HG02885 (cell line): ENCODE data around the gene MRGPRG.

Experiments used
- ATAC-seq: cut with Tn5 transposase; IDR thresholded peaks from one replicate; pipeline ENCODE4 v1.9.1; 2021; ENCODE audit warnings: mild to moderate bottlenecking; ENCODE audit not compliant: unreplicated experiment, poor library complexity

MRGPRG gene

DNA sequence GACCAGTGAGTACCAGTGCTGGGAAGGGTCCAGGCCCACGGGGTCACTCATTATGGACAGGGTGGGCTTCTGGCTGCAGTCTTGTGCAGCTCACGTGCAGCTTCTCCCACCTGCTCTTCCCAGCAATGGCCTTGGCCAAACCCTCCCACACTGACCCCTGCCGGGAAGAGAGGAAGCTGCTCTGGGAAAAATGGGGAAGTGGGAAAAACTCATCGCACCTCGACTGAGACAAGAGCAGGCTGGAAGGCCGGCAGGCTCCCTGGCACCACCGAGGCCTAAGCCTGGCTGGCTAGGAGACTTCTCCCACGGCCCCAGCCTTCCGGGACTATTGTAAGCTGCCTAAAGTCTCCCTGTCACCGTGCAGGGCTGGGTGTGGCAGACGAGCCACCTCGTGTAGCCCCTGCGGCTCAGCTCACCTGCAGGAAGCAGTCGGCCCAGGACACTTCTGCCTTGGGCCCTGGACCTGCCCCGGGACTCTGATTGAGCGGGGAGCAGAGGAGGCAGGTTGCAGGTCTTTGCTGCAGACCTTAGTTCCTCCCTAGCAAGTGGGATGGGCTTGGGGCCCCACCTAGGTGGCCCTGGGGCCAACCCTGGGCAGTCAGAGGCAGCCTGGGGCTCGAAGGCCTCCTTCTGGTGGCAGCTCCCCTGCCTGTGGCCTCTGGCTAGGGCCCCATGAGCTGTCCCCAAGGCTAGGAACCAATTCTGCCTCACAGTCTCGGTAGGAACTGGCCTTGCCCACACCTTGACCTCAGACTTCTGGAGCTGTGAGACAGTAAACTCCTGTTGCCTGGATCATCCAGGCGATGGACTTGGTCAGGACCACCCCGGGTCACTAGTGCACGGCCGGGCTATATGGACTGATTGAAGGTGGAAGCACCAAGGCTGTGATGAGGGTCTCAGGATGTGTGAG, 23.1 kb downstream of the MRGPRG start:
- ATAC-seq: no peak

DNA sequence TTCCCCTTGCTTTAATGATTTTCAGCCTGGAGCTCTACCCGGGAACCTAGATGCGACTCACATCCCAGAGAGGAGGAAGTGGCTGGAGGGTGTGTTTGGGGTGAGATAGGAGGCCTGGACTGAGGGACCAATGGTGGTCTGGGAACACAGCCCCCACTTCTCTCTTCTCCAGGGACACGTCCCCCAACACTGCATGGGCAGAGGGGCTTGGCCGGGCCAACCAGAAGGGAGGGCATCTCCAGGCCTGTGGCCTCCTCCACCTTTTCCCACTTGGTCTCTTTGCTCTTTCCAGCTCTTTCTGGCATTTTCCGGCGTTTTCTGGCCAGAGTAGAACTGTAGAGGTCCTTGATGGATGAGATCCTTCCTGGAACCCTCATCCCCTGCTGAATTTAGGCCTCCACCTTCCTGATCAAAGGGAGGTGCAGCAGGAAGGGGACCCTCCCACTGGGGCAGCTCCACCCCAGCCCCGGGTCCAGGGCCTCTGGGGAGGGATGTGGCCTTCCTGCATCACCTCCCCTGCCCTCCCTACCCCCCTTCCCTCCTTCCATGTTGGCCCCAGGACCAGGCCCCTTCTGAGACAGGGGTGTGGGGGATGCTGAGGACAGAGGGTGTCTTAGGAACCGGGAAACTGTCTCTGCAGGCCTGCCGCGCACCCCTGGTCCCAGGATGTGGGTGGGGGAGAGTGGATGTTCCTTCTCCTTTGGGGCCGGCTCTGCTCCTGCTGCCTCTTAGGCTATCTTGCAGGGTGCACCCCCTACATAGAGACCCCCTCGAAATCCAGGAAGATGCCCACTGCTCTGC, 24.4 kb downstream of the MRGPRG start:
- no peak for ATAC-seq

DNA sequence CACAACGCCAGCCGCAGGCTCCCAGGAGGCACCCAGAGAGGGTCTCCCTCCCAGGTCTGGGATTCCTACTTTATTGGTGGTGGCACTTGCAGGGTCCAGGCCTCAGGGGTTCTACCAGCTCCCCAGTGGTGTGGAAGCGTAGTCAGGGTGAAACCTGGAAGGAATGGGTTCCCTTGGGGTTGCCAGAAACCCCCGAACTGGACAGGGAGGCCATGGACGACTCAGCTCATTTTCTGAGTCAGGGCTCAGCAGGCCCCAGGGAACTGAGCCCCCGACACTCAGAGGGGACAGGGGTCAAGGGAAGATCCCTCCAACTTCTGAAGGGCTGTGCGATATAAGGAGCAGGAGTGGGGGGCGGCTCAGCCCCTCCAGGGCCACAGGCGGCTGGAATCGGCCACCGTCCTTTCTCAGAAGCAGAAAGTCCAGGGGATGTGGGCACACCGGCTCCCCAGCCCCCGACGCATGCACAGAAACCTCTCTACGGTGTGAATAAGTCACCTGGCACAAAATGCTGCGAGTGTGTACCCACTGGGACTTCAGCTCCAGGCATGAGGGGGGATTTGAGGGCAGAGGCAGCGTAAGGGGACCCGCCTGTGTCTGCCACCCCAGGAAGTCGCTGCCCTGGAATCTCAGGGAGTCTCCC, 25.1 kb downstream of the MRGPRG start:
- ATAC-seq: no peak

DNA sequence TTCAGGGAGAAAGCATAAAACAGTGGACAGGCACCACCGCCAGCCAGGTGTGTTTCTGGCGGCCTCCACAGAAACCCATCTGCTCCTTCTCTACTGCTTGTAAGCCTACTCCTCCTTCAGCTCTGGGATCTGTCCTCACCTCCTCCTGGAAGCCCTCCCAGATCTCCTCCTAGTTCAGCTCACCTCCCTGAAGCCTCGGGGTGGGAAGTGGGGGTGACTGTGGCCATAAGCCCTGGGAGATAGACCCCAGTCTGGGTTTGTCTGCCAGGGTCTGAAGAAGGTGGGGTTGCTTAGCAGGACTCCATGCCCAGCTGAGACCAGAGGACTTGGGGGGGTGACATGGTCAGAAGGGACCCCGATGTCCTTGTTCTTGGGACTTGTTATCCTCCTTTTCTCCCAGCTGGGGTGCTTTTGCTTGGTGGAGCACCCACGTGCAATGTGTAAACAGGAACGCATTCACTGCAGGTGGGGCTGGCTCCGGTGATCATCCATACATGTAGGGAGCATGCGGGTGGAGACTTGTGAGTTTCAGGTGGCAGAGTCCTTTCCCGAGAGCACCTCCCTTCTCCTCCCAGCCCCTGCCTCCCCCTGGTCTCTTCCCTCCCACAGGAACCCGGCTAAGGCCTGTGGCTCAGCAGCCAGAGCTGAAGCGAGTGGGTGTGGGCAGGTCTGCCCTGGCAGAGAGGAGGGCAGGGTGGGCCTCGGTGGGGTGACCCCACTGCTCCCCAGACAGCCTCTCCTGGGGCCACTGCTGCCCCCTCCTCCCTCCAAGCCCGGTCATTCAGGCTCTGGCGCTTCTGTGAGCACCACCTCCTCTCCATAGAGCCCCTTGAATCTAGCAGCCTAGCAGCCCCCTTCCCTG, 25.9 kb downstream of the MRGPRG start:
- ATAC-seq: no peak

DNA sequence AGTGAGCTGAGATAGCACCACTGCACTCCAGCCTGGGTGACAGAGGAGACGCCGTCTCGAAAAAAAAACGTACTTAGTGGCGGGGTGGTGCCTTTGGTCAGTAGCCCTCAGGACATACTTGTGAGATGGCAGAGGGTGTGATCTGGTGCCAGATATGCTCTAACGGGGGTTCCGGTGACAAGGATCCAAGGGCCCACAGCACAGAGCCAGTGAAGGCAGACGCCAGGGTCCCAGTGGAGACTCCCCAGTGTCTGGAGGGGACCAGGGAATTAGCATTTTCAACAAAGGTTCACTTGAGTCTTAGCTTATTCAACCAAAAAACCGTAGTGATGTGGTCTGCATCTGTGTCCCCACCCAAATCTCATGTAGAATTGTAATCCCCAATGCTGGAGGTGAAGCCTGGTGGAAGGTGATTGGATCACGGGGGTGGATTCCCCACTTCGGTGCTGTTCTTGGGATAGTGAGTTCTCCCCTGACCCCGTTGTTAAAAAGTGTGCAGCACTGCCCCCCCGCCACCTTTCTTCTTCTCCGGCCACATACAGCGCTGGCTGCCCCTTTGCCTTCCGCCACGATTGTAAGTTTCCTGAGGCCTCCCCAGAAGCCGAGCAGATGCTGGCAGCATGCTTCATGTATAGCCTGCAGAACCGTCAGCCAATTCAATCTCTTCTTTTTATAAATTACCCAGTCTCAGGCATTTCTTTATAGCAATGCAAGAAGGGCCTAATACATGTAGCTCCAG, 26.9 kb downstream of the MRGPRG start:
- ATAC-seq: no peak

- no peak for ATAC-seq
Measured at GRCh38 chr11:3190600-3190999, 28.0 kb downstream of the MRGPRG start.

DNA sequence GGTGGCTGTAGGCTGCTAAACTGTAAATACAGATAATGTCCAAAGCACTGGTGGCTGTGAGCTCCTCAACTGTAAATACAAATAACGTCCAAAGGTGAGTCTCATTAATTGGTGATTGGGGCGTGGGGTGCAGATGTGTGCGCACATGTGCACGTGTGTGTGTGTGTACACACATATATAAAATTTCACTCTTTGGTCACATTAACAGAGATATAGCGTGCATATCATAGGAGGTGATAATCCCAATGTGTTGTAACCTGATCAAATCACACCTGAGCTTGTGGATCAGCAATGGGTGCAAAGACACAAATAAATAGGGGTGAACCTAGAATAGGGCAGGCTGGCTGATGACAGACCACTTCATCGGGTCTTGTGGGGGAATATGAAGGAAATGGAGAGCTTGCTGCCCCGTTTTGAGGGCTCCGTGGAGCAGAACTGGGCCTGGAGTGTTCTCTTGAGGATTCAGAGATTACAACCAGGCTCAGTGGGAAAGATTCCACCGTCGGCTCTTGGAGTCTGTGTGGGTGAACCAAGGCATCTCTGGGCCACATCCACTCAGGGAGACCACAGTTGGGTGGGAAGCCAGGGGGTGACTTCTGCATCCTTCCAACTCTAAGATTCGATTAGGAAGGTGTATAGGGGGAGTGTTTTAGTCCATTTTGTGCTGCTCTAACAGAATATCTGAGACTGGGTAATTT, 28.6 kb downstream of the MRGPRG start:
- no peak for ATAC-seq

DNA sequence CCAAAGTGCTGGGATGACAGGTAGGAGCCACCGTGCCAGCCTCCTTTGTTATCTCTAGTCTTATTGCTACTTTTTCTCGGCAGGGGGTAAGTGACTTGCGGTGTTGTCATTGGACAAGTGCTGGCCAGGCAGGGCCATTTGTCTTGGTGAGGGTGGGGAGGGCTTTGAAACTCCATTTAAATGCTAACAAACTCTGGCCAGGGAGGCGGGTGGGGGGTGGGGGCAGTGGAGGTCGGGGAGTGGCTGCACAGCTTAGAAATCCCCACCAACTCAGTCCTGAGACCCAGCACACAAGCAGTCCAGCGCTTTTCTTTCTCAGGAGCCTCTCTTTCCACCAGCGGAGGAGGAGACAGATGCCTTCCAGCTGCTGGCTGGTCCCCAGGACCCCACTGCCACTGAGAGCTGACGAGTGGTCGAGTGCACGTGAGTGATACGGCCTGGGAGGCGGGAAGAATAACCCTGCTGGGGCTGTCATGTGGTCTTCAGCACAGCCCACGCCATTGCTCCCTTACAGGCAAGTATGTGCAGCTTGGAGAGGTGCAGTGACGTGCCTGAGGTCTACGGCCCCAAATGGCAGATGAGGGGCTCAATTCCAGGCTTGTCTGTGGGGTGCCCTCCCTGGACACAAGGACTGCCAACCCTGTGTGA, 29.3 kb downstream of the MRGPRG start:
- no peak for ATAC-seq

GRCh38 chr11:3188496-3189195, 30.0 kb downstream of the MRGPRG start:
- ATAC-seq: no peak

GRCh38 chr11:3186166-3186953, 32.3 kb downstream of the MRGPRG start:
- no peak for ATAC-seq

GRCh38 chr11:3184732-3185347, 33.8 kb downstream of the MRGPRG start:
- ATAC-seq: no peak

GRCh38 chr11:3183523-3183922, 35.1 kb downstream of the MRGPRG start:
- no peak for ATAC-seq

DNA sequence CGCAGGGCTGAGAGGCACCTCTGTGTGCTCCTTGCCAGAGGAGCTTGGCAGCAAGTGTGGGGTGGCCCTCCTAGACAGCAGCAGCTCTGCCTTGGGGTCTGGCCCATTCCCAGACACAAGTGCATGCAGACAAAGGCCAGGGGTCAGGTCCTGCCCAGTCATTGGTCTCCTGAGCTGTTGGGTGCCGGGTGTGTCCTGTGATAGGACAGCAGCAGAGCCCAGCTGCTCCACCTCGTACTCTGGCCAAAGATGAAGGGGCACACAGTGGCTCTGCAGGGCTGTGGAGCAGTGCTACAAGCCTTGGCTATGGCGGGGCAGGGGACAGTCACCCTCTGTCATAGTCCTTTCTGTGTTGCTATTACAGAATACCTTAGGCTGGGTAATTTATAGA, 36.2 kb downstream of the MRGPRG start:
- no peak for ATAC-seq

GRCh38 chr11:3181725-3182461, 36.7 kb downstream of the MRGPRG start:
- no peak for ATAC-seq

DNA sequence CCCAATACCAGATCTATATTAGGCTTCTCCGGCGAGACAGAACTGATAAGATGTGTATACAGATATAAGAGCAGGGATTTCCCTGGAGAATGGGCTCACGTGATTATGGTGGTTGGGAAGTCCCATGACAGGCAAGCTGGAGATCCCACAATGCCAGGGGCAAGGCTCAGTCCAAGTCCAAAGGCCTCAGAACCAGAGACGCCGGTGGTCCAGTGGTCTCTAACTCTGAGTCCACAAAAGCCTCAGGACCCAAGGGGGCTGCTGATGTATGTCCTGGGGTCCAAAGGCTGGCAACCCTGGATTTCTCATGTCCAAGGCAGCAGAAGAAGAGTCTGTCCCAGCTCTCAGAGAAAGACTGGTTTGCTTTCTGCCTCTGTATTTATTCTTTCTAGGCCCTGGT, 37.7 kb downstream of the MRGPRG start:
- no peak for ATAC-seq

- ATAC-seq: no peak
Measured at GRCh38 chr11:3178349-3178748, 40.3 kb downstream of the MRGPRG start.
